ENCODE measurements around the gene FRAS1. TPM values are rescaled to one million over a fixed set of nuclear protein-coding genes. Genes with fewer than 3 reads are reported as not detected.

The FRAS1 gene
- total and polyA plus RNA-seq, 4 donors = 0.08 to 1.4 (median 0.87) TPM; not detected in 1

- intact Hi-C loops (cut with DNase I) = no loop called here
- WGBS, 2 donors = 47 to 48% methylated on average over 1 of the region's 1 CpG
- ATAC-seq (ENCODE audit: low FRiP score) = no peak
- Histone ChIP-seq H3K27ac (ENCODE audit: low read depth in 1 of 2, low read length in 2 of 2) (no peak overlapping the region), H3K4me1 (ENCODE audit: control insufficient read depth in 1 of 2, insufficient read depth in 2 of 2, low read length in 2 of 2) (no peaks in the 10 kb centered on the region), H3K27me3 (ENCODE audit: control insufficient read depth in 1 of 2, insufficient read depth in 2 of 2, low read length in 1 of 2) (no peaks in the 10 kb centered on the region), H3K36me3 (ENCODE audit: control insufficient read depth in 1 of 2, insufficient read depth in 2 of 2, low read length in 1 of 2) (no peaks in the 10 kb centered on the region), H3K4me3 (ENCODE audit: low read length in 2 of 2) (no peak overlapping the region), H3K9me3 (ENCODE audit: control insufficient read depth, low read length) (no peaks in the 10 kb centered on the region)
- no peak for DNase-seq
Observed at GRCh38 chr4:78024085-78024484, 33.0 kb upstream of the FRAS1 start.

DNA sequence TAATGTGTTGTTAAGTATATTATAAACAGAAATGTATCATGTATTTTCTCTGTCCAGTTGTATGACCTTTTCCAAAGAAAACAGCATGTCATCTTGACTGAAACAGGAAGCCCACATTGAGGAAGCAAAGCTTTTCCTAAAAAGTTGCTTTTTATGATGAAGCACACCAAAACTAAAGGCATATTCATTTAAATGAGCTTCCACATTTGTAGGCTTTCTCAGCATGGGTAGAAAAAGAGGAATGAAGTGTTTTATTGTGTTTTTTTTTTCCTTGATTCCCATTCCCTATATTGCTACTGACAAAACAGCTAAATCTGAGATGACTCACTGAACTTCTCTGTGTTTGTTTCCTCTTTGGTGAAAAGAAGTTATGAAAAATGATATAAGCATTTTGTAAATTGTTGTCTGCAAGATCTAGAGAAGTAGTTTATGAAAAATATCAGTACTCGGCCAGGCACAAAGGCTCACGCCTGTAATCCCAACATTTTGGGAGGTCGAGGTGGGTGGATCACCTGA, 32.5 kb upstream of the FRAS1 start:
- Histone ChIP-seq H3K9me3 (ENCODE audit: control insufficient read depth, low read length) (no peaks in the 10 kb centered on the region), H3K27ac (ENCODE audit: low read depth in 1 of 2, low read length in 2 of 2) (no peak overlapping the region), H3K27me3 (ENCODE audit: control insufficient read depth in 1 of 2, insufficient read depth in 2 of 2, low read length in 1 of 2) (no peaks in the 10 kb centered on the region), H3K4me3 (ENCODE audit: low read length in 2 of 2) (no peak overlapping the region), H3K4me1 (ENCODE audit: control insufficient read depth in 1 of 2, insufficient read depth in 2 of 2, low read length in 2 of 2) (no peaks in the 10 kb centered on the region), H3K36me3 (ENCODE audit: control insufficient read depth in 1 of 2, insufficient read depth in 2 of 2, low read length in 1 of 2) (no peaks in the 10 kb centered on the region)
- WGBS, 2 donors = 92 to 94% methylated on average over 3 of the region's 3 CpGs
- ATAC-seq (ENCODE audit: low FRiP score) (no peak), DNase-seq (no peak)
- intact Hi-C loops (cut with DNase I) = no loop called here

DNA sequence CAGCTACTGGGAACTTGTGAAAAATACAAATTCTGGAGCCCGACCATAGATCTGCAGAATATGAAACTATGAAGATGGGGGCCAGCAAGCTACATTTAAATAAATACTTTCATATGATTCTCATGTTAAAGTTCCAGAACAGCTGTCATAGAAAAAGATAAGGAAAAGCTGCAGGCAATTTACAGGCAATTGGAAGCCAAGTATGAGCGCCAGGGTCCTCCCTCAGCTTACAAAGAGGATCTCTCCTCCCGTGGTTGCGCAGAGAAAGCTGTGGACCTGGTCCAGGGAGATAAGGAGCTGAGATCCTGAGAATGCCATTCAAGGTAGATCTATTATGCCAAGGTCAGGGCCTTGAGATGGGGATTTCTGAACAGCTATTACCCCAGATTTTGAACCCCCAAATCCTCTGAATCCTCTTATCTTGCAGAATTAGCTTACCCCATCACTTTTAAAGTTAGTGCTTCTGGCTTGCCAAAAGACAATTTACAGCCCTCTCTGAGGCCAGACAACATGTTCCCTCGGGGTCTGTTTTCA, 25.6 kb upstream of the FRAS1 start:
- intact Hi-C loops (cut with DNase I) = no loop called here
- Histone ChIP-seq H3K36me3 (ENCODE audit: control insufficient read depth in 1 of 2, insufficient read depth in 2 of 2, low read length in 1 of 2) (no peaks in the 10 kb centered on the region), H3K27ac (ENCODE audit: low read depth in 1 of 2, low read length in 2 of 2) (no peak overlapping the region), H3K4me1 (ENCODE audit: control insufficient read depth in 1 of 2, insufficient read depth in 2 of 2, low read length in 2 of 2) (no peaks in the 10 kb centered on the region), H3K27me3 (ENCODE audit: control insufficient read depth in 1 of 2, insufficient read depth in 2 of 2, low read length in 1 of 2) (no peaks in the 10 kb centered on the region), H3K9me3 (ENCODE audit: control insufficient read depth, low read length) (no peaks in the 10 kb centered on the region), H3K4me3 (ENCODE audit: low read length in 2 of 2) (no peak overlapping the region)
- ATAC-seq (ENCODE audit: low FRiP score) = no peak
- DNase-seq = no peak
- WGBS, 2 donors = 65 to 70% methylated on average over 5 of the region's 5 CpGs

GRCh38 chr4:78032446-78032845, 24.7 kb upstream of the FRAS1 start:
- DNase-seq = no peak
- H3K36me3 ChIP-seq (ENCODE audit: control insufficient read depth in 1 of 2, insufficient read depth in 2 of 2, low read length in 1 of 2) = no peaks in the 10 kb centered on the region
- H3K4me3 ChIP-seq (ENCODE audit: low read length in 2 of 2) = no peak overlapping the region
- ATAC-seq (ENCODE audit: low FRiP score) = no peak
- H3K9me3 ChIP-seq (ENCODE audit: control insufficient read depth, low read length) = no peaks in the 10 kb centered on the region
- H3K27me3 ChIP-seq (ENCODE audit: control insufficient read depth in 1 of 2, insufficient read depth in 2 of 2, low read length in 1 of 2) = no peaks in the 10 kb centered on the region
- H3K27ac ChIP-seq (ENCODE audit: low read depth in 1 of 2, low read length in 2 of 2) = no peak overlapping the region
- intact Hi-C loops (cut with DNase I) = no loop called here
- no peaks in the 10 kb centered on the region for H3K4me1 ChIP-seq (ENCODE audit: control insufficient read depth in 1 of 2, insufficient read depth in 2 of 2, low read length in 2 of 2)

DNA sequence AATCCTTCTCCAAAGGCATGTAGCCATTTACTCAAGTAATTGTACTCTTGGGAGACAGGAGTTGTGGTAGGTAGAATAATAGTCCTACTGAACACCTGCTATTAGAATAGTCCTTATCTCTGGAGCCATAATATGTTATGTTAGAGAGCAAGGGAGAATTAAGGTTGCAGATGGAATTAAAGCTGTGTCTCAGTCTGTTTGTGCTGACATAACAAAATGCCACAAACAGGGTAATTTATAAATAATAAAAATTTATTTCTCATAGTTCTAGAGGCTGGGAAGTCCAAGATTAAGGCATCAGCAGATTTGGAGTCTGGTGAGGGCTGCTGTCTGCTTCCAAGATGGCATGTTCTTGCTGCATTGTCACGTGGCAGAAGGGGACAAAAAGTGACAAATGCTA, 24.2 kb upstream of the FRAS1 start:
- H3K27ac ChIP-seq (ENCODE audit: low read depth in 1 of 2, low read length in 2 of 2) = no peak overlapping the region
- intact Hi-C loops (cut with DNase I) = no loop called here
- 84 to 87% methylated on average over 1 of the region's 1 CpG for WGBS, 2 donors

GRCh38 chr4:78033861-78034260, 23.3 kb upstream of the FRAS1 start:
- Histone ChIP-seq H3K9me3 (ENCODE audit: control insufficient read depth, low read length) (no peaks in the 10 kb centered on the region), H3K4me3 (ENCODE audit: low read length in 2 of 2) (no peak overlapping the region), H3K27me3 (ENCODE audit: control insufficient read depth in 1 of 2, insufficient read depth in 2 of 2, low read length in 1 of 2) (no peaks in the 10 kb centered on the region), H3K27ac (ENCODE audit: low read depth in 1 of 2, low read length in 2 of 2) (no peak overlapping the region), H3K4me1 (ENCODE audit: control insufficient read depth in 1 of 2, insufficient read depth in 2 of 2, low read length in 2 of 2) (no peaks in the 10 kb centered on the region), H3K36me3 (ENCODE audit: control insufficient read depth in 1 of 2, insufficient read depth in 2 of 2, low read length in 1 of 2) (no peaks in the 10 kb centered on the region)
- intact Hi-C loops (cut with DNase I) = no loop called here
- DNase-seq (no peak), ATAC-seq (ENCODE audit: low FRiP score) (no peak)

More for the DNA sequence above, 24.2 kb upstream of the FRAS1 start:
- ATAC-seq (ENCODE audit: low FRiP score) = no peak
- no peaks in the 10 kb centered on the region for H3K9me3 ChIP-seq (ENCODE audit: control insufficient read depth, low read length)
- no peak for DNase-seq
- H3K4me1 ChIP-seq (ENCODE audit: control insufficient read depth in 1 of 2, insufficient read depth in 2 of 2, low read length in 2 of 2) = no peaks in the 10 kb centered on the region
- no peaks in the 10 kb centered on the region for H3K36me3 ChIP-seq (ENCODE audit: control insufficient read depth in 1 of 2, insufficient read depth in 2 of 2, low read length in 1 of 2)
- no peak overlapping the region for H3K4me3 ChIP-seq (ENCODE audit: low read length in 2 of 2)
- H3K27me3 ChIP-seq (ENCODE audit: control insufficient read depth in 1 of 2, insufficient read depth in 2 of 2, low read length in 1 of 2) = no peaks in the 10 kb centered on the region

DNA sequence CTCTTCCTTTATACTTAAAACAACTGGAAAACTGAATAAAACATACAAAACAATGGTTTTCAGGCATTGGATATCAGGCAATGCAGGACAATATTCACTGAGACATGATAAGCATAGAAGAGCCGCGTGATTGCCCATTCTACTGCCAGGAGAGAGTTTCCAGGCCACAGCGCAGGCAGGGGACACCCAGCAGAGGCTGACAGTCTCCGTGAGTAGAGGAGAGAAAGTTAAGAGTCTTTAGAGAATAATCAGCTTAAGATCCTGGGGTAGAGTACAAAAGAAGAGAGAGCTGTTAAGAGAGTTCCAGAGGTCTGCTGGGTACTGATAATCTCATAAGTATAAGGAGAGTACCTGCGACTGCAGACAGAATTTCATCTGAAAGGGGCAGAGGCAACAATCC, 18.4 kb upstream of the FRAS1 start:
- intact Hi-C loops (cut with DNase I) = no loop called here
- DNase-seq = no peak
- H3K27ac ChIP-seq (ENCODE audit: low read depth in 1 of 2, low read length in 2 of 2) = no peak overlapping the region
- H3K9me3 ChIP-seq (ENCODE audit: control insufficient read depth, low read length) = no peaks in the 10 kb centered on the region
- no peaks in the 10 kb centered on the region for H3K36me3 ChIP-seq (ENCODE audit: control insufficient read depth in 1 of 2, insufficient read depth in 2 of 2, low read length in 1 of 2)
- no peaks in the 10 kb centered on the region for H3K27me3 ChIP-seq (ENCODE audit: control insufficient read depth in 1 of 2, insufficient read depth in 2 of 2, low read length in 1 of 2)
- WGBS, 2 donors = 91% methylated on average over 5 of the region's 5 CpGs
- no peak overlapping the region for H3K4me3 ChIP-seq (ENCODE audit: low read length in 2 of 2)
- no peak for ATAC-seq (ENCODE audit: low FRiP score)
- no peaks in the 10 kb centered on the region for H3K4me1 ChIP-seq (ENCODE audit: control insufficient read depth in 1 of 2, insufficient read depth in 2 of 2, low read length in 2 of 2)

DNA sequence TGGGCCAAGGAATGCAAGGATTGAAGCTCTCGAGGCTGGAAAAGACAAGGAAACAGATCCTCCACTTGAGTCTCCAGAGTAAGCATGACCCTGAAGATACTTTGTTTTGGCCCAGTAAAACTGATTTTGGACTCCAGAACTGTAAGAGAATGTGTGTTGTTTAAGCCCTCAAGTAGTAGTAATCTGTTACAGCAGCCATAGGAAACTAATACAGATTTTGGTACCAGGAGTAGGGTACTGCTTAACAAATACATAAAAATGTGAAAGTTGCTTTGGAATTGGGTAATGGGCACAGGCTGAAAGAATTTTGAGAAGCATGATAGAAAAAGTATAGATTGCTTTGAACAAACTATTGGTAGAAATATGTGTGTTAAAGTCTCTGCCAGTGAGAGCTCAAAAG, 17.4 kb upstream of the FRAS1 start:
- Histone ChIP-seq H3K36me3 (ENCODE audit: control insufficient read depth in 1 of 2, insufficient read depth in 2 of 2, low read length in 1 of 2) (no peaks in the 10 kb centered on the region), H3K27me3 (ENCODE audit: control insufficient read depth in 1 of 2, insufficient read depth in 2 of 2, low read length in 1 of 2) (no peaks in the 10 kb centered on the region), H3K4me1 (ENCODE audit: control insufficient read depth in 1 of 2, insufficient read depth in 2 of 2, low read length in 2 of 2) (no peaks in the 10 kb centered on the region), H3K4me3 (ENCODE audit: low read length in 2 of 2) (no peak overlapping the region), H3K27ac (ENCODE audit: low read depth in 1 of 2, low read length in 2 of 2) (no peak overlapping the region), H3K9me3 (ENCODE audit: control insufficient read depth, low read length) (no peaks in the 10 kb centered on the region)
- ATAC-seq (ENCODE audit: low FRiP score) (no peak), DNase-seq (no peak)
- intact Hi-C loops (cut with DNase I) = no loop called here
- WGBS, 2 donors = 74 to 83% methylated on average over 1 of the region's 1 CpG

GRCh38 chr4:78040431-78040830, 16.7 kb upstream of the FRAS1 start:
- no peak overlapping the region for H3K4me3 ChIP-seq (ENCODE audit: low read length in 2 of 2)
- 75 to 77% methylated on average over 1 of the region's 1 CpG for WGBS, 2 donors
- no peaks in the 10 kb centered on the region for H3K4me1 ChIP-seq (ENCODE audit: control insufficient read depth in 1 of 2, insufficient read depth in 2 of 2, low read length in 2 of 2)
- no peak overlapping the region for H3K27ac ChIP-seq (ENCODE audit: low read depth in 1 of 2, low read length in 2 of 2)
- no peak for ATAC-seq (ENCODE audit: low FRiP score)
- H3K36me3 ChIP-seq (ENCODE audit: control insufficient read depth in 1 of 2, insufficient read depth in 2 of 2, low read length in 1 of 2) = no peaks in the 10 kb centered on the region
- H3K27me3 ChIP-seq (ENCODE audit: control insufficient read depth in 1 of 2, insufficient read depth in 2 of 2, low read length in 1 of 2) = no peaks in the 10 kb centered on the region
- intact Hi-C loops (cut with DNase I) = no loop called here
- no peaks in the 10 kb centered on the region for H3K9me3 ChIP-seq (ENCODE audit: control insufficient read depth, low read length)
- DNase-seq = no peak

Data from aorta (tissue), 5 donors.